Esophagus squamous epithelium (tissue), 5 donors: ENCODE results near the gene IGF1R. TPM values are rescaled to one million over a fixed set of nuclear protein-coding genes. Genes with fewer than 3 reads are reported as not detected.

Experiments
- DNase-seq: peaks from one replicate; lab custom pipeline; 2025; lab: John Stamatoyannopoulos, UW
- H3K27ac ChIP-seq, 4 donors: fragments of 200-600 bp; sonication (generic); one replicate each; pipeline ENCODE4 v1.5.1; 2016 to 2019; ENCODE audit warnings: mild to moderate bottlenecking in 1 of 4
- H3K27me3 ChIP-seq, 4 donors: fragments of 200-600 bp; sonication (generic); 1 replicate in 3 of 4; 2 replicates in 1 of 4; pipeline versions ENCODE4 v1.5.1 to v1.6.0; 2017 to 2021; ENCODE audit warnings: antibody characterized with exemption in 1 of 4
- H3K36me3 ChIP-seq, 3 donors: fragments of 200-600 bp; sonication (generic); one replicate each; pipeline ENCODE4 v1.5.1; 2016 to 2019
- H3K4me1 ChIP-seq, 3 donors: fragments of 200-600 bp; sonication (generic); one replicate each; pipeline ENCODE4 v1.5.1; 2017 to 2019
- H3K4me3 ChIP-seq, 4 donors: fragments of 200-600 bp; sonication (generic); 1 replicate in 3 of 4; 2 replicates in 1 of 4; pipeline ENCODE4 v1.5.1; 2016 to 2019; ENCODE audit warnings: mild to moderate bottlenecking in 2 of 4, moderate library complexity in 1 of 4
- H3K9me3 ChIP-seq, 3 donors: fragments of 200-600 bp; sonication (generic); one replicate each; pipeline ENCODE4 v1.5.1; 2016 to 2019
- CTCF ChIP-seq, 6 experiments: fragments of 450-650 bp in 4 of 6; fragments of 200-600 bp in 2 of 6; sonication (generic) in 2 of 6; IDR thresholded peaks; one replicate each; pipeline ENCODE4 v1.5.1; 2016 to 2019; ENCODE audit warnings: antibody characterized with exemption in 6 of 6, mild to moderate bottlenecking in 4 of 6, moderate library complexity in 4 of 6
- POLR2A ChIP-seq, 4 donors: fragments of 450-650 bp; IDR thresholded peaks; one replicate each; pipeline ENCODE4 v1.6.1; 2017; ENCODE audit warnings: antibody characterized with exemption in 4 of 4, mild to moderate bottlenecking in 4 of 4, moderate library complexity in 3 of 4
- WGBS, 2 donors: methylation state at CpG; one replicate each; pipeline ENCODE4 v1.1.5; 2018; 5-methylcytosine and 5-hydroxymethylcytosine counted together
- intact Hi-C: fragments of 100-400 bp; cut with DNase I; formaldehyde crosslinking; loops from one replicate; pipeline ENCODE4 v1.15.0; 2022
- total RNA-seq, 4 donors: library from RNA; depleted of rRNA; stranded (reverse); fragments of >200 nt; gene quantifications; one replicate each; pipeline ENCODE4 v1.1.0, GENCODE V29; 2016
- donor health status: DM: yes; HTN: yes; CAD: no.

IGF1R gene
- total RNA-seq, 4 donors from 2014 or later, result 20.5 to 54.8 (median 40.4) TPM

GRCh38 chr15:98610991-98611390 lies 37.3 kb upstream of the IGF1R start:
- intact Hi-C loops, result no loop called here
- Histone ChIP-seq H3K27ac (no peak overlapping the region), H3K36me3 (no peaks in the 10 kb centered on the region), H3K27me3 (peaks cover 0 to 11% (median 0%) of the 10 kb centered on the region in 4 donors), H3K4me1 (no peaks in the 10 kb centered on the region), H3K9me3 (no peaks in the 10 kb centered on the region), H3K4me3 (no peak overlapping the region)
- TF ChIP-seq POLR2A (IDR thresholded peaks at IDR 0.05) (no peak), CTCF (IDR thresholded peaks at IDR 0.05) (no peak)
- DNase-seq, result no peak
- WGBS, 2 donors, result 20 to 50% methylated on average over 1 to 2 of the region's 4 CpGs

- H3K27ac ChIP-seq, result no peak overlapping the region
- intact Hi-C loops, result no loop called here
- TF ChIP-seq POLR2A (IDR thresholded peaks at IDR 0.05), result no peak
- no peak for TF ChIP-seq CTCF (IDR thresholded peaks at IDR 0.05)
- H3K4me1 ChIP-seq, result no peaks in the 10 kb centered on the region
- no peaks in the 10 kb centered on the region for H3K36me3 ChIP-seq
- WGBS, 2 donors, result 84 to 100% methylated on average over 2 of the region's 2 CpGs
- peaks cover 0 to 17% (median 0%) of the 10 kb centered on the region in 4 donors for H3K27me3 ChIP-seq
- H3K4me3 ChIP-seq, result no peak overlapping the region
- no peaks in the 10 kb centered on the region for H3K9me3 ChIP-seq
- DNase-seq, result no peak
These were observed 36.5 kb upstream of the IGF1R start for GRCh38 chr15:98611808-98612207.

GRCh38 chr15:98612490-98613110 lies 35.7 kb upstream of the IGF1R start:
- intact Hi-C loops, result no loop called here
- Histone ChIP-seq H3K27ac (no peak overlapping the region), H3K9me3 (no peaks in the 10 kb centered on the region), H3K27me3 (peaks cover 0 to 24% (median 0%) of the 10 kb centered on the region in 4 donors), H3K4me1 (no peaks in the 10 kb centered on the region), H3K4me3 (no peak overlapping the region), H3K36me3 (no peaks in the 10 kb centered on the region)
- WGBS, 2 donors, result 80 to 87% methylated on average over 6 of the region's 6 CpGs
- TF ChIP-seq POLR2A (IDR thresholded peaks at IDR 0.05), result no peak
- TF ChIP-seq CTCF (IDR thresholded peaks at IDR 0.05), result no peak
- no peak for DNase-seq

GRCh38 chr15:98614681-98615080 lies 33.7 kb upstream of the IGF1R start:
- Histone ChIP-seq H3K36me3 (no peaks in the 10 kb centered on the region), H3K9me3 (no peaks in the 10 kb centered on the region), H3K4me3 (no peak overlapping the region), H3K27me3 (peaks cover 0 to 36% (median 0%) of the 10 kb centered on the region in 4 donors), H3K27ac (no peak overlapping the region), H3K4me1 (no peaks in the 10 kb centered on the region)
- TF ChIP-seq CTCF (IDR thresholded peaks at IDR 0.05) (no peak), POLR2A (IDR thresholded peaks at IDR 0.05) (no peak)
- 49 to 77% methylated on average over 6 of the region's 6 CpGs for WGBS, 2 donors
- DNase-seq, result no peak
- intact Hi-C loops, result no loop called here

- Histone ChIP-seq H3K36me3 (no peaks in the 10 kb centered on the region), H3K27ac (no peak overlapping the region), H3K9me3 (no peaks in the 10 kb centered on the region), H3K4me3 (no peak overlapping the region), H3K4me1 (no peaks in the 10 kb centered on the region), H3K27me3 (peaks cover 0 to 53% (median 4%) of the 10 kb centered on the region in 4 donors)
- 64 to 75% methylated on average over 9 to 10 of the region's 10 CpGs for WGBS, 2 donors
- intact Hi-C loops, result no loop called here
- TF ChIP-seq POLR2A (IDR thresholded peaks at IDR 0.05) (no peak), CTCF (IDR thresholded peaks at IDR 0.05) (no peak)
- no peak for DNase-seq
These were observed 31.9 kb upstream of the IGF1R start for GRCh38 chr15:98616397-98616796.
